Measurements from ENCODE around the gene MYO7B. TPM values are rescaled to one million over a fixed set of nuclear protein-coding genes. Genes with fewer than 3 reads are reported as not detected.

The MYO7B gene
- total RNA-seq, 1 donor from 2014 or later = 5.2 TPM

DNA sequence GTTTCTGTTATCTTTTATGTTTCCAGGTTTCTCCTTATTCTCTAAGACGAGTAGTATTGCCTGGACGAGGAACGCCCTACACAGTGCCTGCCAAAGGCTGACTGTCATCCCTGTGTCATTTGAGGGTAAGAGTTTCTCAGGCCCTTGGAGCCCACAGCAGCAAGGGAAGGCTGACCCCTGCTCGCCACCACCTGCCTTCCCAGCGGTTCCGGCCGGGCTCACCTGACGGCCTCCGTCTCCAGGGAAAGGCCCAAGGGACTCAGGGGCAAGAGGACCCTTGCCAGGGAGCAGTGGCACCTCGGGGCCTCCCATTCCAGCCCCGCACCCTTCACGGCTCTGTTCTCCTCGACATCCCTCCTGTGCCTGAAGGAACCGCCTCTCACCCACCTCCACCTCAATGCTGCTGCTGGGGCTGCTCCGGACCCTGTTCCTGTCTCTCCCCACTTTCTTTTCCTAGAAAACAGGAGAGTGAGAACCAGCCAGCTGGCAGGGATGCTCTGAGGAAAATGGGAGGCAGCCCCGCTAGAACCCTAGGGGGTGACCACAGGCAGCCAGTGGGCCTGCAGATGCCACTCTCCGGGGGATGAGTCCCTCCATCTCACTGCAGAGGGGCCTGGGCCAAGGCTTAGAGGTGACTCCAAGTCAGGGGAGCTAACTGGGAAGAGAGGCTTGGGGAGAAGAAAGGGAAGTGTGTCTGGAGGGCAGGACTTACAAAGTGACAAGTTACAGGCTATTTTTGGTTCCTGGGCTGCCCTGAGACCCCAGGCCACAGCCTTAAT, 138.0 kb downstream of the MYO7B start:
- ATAC-seq = no peak
- no peak for DNase-seq
- TF ChIP-seq CTCF (IDR thresholded peaks at IDR 0.05) = no peak
- Histone ChIP-seq H3K4me1 (peaks cover 51% of the 10 kb centered on the region), H3K27me3 (ENCODE audit: low read depth) (peaks cover 3% of the 10 kb centered on the region), H3K27ac (peak overlapping the region; percentile 92), H3K9me3 (no peaks in the 10 kb centered on the region), H3K4me3 (peak overlapping the region; percentile 75), H3K36me3 (peaks cover 7% of the 10 kb centered on the region)
- intact Hi-C loops (cut with DNase I) = no loop called here

DNA sequence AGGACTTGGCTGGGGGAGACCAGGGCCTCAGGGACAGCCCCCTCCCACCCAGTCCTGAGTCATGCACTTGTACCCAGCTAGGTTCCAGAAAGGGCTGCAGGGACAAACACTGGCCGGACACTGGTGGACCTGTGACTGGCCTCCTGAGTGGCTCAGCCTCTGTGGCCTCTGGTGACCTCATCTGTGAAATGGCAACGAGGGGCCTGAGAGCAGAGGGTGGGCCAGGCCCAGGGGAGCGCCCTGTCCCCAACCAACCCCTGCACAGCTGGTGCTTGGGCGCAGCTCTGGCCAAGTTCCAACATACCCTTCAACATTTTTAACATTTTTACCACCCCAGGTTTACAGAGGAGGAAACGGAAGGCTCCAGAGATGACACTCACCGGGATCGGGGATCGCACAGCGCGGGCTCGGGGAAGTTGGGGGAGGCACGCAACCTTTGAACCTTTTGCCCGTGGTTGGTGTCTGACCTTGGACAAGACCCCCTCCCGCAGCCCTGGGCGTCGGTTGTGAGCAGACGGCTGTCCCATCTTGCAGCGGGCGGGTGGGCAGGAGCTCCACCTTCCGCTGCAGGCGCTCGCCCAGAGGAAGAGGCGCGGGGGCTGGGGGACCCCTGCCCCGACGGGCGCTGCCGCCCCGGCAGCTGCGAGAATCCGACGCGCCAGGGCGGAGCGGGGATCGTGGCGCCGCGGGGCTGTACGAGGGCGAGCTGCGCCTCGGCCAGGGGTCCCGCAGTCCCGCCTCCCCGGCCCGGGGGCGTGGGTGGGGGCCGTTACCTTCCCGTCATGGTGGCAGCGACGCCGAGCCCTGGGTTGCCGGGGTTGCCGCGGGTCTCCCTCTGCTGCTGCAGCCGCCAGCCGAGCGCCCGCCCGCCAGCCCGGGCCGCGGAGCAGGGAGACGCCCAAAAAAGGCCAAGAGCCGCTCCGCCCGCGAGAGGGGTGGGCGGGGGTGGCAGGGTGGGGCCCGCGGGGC, 139.0 kb downstream of the MYO7B start:
- no peaks in the 10 kb centered on the region for H3K9me3 ChIP-seq
- DNase-seq = no peak
- H3K4me3 ChIP-seq = peak overlapping the region; percentile 75
- no peak for TF ChIP-seq CTCF (IDR thresholded peaks at IDR 0.05)
- H3K36me3 ChIP-seq = peaks cover 7% of the 10 kb centered on the region
- peaks cover 42% of the 10 kb centered on the region for H3K4me1 ChIP-seq
- intact Hi-C loops (cut with DNase I) = no loop called here
- peak overlapping the region; percentile 92 for H3K27ac ChIP-seq
- H3K27me3 ChIP-seq (ENCODE audit: low read depth) = no peaks in the 10 kb centered on the region
- peak; percentile 56 to 71 for ATAC-seq

- no peak for TF ChIP-seq CTCF (IDR thresholded peaks at IDR 0.05)
- intact Hi-C loops (cut with DNase I) = no loop called here
- Histone ChIP-seq H3K36me3 (peaks cover 7% of the 10 kb centered on the region), H3K27me3 (ENCODE audit: low read depth) (no peaks in the 10 kb centered on the region), H3K9me3 (no peaks in the 10 kb centered on the region), H3K4me3 (peak within 1 kb of the TSS; percentile 75), H3K27ac (peak within 1 kb of the TSS; percentile 92), H3K4me1 (peaks cover 42% of the 10 kb centered on the region)
- DNase-seq (peak; percentile 74), ATAC-seq (peak; percentile 54 to 73)
These were observed 140.1 kb downstream of the MYO7B start, which contains the start of gene LIMS2 for GRCh38 chr2:127675331-127676261. Gene LIMS2, minus strand, starts transcription at chr2:127675530. Its CDS starts 506 bp downstream, at chr2:127675024.

DNA sequence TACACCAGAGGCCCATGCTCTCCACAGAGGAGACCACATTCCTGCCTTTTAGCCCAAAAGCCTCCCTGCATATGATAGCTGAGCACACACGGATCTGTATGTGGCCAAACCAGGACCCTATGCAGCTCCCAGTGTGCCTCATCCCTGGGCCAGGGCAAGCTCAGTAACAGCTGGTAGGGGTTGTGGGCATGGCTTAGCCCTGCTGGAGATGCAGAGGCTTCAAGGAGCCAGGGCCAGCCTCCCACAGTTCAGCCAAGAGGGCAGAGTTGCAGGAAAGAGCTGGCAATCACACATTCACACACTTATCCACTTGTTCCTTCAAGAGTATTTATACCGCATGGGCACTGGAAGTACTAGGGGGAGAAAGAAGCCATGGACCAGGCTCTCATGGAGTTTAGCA, 141.4 kb downstream of the MYO7B start:
- H3K27me3 ChIP-seq (ENCODE audit: low read depth) = no peaks in the 10 kb centered on the region
- H3K36me3 ChIP-seq = peaks cover 3% of the 10 kb centered on the region
- no peak for DNase-seq
- H3K9me3 ChIP-seq = no peaks in the 10 kb centered on the region
- peak; percentile 2 to 22 for ATAC-seq
- no peak overlapping the region for H3K27ac ChIP-seq
- peaks cover 49% of the 10 kb centered on the region for H3K4me1 ChIP-seq
- intact Hi-C loops (cut with DNase I) = no loop called here
- H3K4me3 ChIP-seq = no peak overlapping the region
- no peak for TF ChIP-seq CTCF (IDR thresholded peaks at IDR 0.05)

- intact Hi-C loops (cut with DNase I) = no loop called here
- Histone ChIP-seq H3K36me3 (no peaks in the 10 kb centered on the region), H3K27me3 (ENCODE audit: low read depth) (no peaks in the 10 kb centered on the region), H3K4me1 (peaks cover 40% of the 10 kb centered on the region), H3K27ac (no peak overlapping the region), H3K9me3 (no peaks in the 10 kb centered on the region), H3K4me3 (no peak overlapping the region)
- no peak for ATAC-seq
- TF ChIP-seq CTCF (IDR thresholded peaks at IDR 0.05) = no peak
- no peak for DNase-seq
These were observed 143.0 kb downstream of the MYO7B start for GRCh38 chr2:127678531-127678930.
